Astrocyte of the hippocampus (primary cell): Measurements from ENCODE around the gene SCAMP5.

ENCODE experiments used
- DNase-seq: peaks from one replicate; pipeline ENCODE4 v3.0.0; 2011; ENCODE audit warnings: low read depth, low spot score

The SCAMP5 gene

DNA sequence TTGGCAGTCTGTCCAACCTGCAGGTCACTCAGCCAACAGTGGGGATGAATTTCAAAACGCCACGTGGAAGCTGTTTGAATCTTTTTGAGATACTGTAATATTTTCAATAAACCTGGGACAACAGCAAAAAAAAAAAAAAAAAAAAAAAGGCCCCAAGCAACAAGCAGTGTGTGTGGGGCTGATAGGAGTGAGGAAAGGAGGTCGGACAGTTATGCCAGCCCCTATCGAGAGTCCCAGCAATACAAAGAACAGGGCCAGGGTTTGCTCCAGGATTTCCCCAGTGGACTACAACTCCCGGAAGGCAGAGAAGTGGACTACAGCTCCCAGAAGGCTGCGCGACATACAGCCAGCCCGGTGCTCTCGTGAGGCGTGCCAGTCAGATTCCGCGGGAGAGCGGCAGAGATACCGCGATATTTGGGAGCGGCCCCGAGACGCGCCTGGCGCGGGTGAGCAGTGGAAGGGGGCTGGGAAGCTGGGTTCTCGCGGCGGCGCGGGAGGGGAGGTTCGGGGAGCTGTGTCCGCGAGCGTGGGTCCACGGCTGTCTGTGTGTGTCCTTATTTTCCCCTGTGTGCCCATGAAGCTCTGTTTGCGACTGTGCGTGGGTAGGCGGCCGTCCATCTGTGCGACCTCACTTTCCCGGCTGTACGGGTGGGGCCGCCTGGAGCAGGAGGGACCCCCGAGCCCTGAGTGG, 28.0 kb downstream of the SCAMP5 start, which contains the start of gene PPCDC:
Gene PPCDC (plus strand): TSS at position 410 of the 691 bp plus-strand sequence. CDS start 4,729 bp downstream, outside the sequence.
- peak; percentile 98 for DNase-seq

DNA sequence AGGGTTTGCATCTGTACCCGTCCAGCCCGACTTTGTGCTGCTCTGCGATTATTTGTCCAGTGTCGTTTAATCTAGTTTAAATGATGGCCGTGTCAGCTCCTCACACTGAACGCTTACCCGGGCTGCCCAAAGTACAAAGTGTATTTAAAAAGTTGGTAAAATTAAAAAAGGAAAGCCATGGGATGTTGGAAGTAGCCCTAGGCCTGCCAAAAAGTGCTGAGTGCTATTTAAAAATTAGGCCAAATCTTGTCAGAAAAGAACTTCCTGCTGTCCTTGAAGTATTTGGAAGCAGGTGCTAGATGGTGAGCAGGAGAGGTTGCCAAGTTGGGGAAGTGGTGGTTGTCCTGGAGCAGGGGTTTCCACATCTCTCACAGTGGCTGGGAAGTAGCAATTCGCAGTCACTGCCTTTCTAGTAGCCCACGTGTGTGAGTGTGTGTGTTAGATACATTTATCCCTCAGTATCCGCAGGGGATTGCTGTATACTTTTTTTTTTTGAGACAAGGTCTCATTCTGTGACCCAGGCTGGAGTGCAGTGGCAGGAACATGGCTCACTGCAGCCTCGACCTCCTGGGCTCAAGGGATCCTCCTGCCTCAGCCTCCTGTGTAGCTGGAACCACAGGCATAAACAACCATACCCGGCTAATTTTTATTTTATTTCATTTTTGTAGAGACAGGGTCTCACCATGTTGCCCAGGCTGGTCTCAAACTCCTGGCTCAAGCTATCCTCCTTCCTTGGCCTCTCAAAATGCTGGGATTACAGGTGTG, 28.7 kb downstream of the SCAMP5 start:
- peak; percentile 34 for DNase-seq

DNA sequence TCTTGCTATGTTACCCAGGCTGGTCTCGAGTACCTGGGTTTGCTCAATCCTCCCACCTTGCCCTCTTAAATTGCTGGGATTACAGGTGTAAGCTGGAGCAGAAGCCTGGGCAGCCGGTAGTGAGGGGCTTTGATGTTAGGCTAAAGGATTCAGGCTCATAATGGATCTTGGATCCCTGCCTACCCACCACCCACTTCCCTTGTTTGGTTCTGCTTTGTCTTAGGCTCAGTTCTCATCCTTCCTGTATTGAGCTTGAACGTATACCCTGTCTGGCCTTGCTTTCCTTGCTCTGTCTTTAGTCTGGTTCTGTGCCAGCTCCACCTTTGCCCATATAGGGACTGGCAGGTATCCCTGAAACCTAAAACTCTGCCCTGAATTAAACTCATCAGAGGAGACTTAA, 29.7 kb downstream of the SCAMP5 start:
- DNase-seq = no peak

DNA sequence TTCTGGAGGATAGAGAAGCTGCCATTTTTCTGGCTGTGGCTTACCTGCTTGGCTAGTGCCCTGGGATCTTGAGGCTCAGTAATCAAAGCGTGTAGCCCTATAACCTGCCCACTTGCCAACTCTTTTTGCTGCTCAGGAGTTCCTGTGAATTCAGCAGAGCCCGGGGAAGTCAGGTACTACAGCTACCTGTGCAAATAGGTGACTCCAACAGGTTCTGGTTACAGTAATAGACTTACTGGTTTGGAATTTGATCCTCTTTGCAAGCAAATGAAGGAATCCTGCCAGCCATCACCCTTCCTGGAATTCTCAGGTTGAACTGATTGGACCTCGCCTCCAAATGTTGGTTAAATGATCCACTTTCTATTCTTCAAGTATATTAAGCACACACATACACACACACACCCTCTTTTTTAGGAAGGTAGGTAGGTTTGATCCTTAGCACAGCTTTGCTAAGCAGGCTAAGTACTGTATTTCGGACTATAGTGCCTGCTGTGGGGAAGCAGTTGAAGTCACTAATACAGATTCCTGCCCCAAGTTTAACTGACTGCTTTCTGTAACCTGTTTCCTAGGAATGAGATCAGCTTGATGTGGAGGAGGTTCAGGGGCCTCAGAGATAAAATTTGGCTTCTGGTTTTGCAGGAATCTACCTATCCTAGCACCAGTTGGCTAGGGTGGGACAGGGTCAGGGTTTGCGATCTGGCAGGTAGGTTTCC, 30.3 kb downstream of the SCAMP5 start:
- no peak for DNase-seq

DNA sequence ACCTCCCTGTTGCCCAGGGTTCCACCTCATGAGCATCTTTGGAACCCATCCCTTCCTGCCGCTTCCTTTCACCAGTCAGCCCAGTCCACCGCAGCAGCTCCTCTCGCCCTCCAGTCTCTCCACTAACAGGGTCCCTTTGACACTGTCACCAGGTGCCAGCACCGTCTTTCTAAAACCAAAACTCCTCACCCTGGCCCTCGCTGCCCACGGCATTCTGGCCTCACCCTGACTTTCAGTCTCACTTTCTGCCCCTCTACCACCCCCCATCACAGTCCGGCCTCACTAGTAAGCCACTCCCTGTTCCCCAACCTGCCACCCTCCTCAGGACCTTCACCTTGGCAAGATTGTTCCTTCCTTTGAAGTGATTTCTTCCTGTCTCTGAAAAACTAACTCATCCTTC, 32.2 kb downstream of the SCAMP5 start:
- no peak for DNase-seq

DNA sequence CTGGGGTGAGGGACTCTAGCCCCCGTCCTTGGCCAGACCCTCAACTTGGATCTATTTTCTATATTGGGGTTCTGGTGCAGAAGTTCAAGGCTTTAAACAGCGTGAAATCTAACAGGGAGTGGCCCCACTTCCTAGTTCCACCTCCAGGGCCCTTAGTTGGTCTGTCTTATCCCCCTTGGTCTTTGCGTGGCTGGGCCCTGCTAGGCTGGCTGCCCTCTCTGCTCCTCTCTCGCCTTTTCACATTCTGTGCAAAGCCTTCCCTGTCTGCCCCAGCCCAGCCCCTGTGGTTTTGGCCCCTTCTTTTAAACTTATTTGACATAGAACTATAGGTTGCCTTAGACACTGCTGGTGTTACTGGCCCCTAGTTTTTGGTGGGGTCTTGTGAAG, 33.6 kb downstream of the SCAMP5 start:
- no peak for DNase-seq

DNA sequence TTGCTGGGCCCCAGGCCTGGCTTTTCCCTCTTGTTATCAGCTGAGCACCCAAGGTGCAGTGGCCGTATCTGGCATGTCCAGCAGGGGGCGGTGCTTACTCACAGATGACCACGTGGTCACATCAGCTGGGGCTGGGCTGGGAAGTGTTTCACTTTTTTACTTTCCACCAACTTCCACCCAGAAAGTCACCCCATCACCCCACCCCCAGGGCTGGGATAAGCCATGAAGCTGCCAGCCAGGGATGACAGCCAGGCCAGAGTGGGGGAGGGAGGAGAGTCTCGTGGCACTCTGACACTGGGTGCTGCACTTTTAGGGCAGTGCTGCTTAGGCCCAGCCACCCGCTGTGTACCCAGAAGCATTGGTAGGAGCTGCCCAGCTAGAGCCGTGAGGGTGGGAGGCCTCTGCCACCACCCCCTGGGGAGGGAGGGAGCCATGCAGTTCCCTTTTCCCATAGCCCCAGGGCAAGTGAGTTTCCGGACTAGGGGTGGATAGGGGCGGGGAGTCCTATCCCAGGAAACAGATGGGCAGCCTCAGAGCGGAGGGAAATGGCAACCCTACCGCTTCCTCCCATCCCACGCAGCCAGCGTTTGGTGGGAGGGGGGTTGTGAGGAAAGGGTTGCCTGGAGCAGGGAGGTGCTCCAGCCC, 34.1 kb downstream of the SCAMP5 start:
- DNase-seq = peak; percentile 92

DNA sequence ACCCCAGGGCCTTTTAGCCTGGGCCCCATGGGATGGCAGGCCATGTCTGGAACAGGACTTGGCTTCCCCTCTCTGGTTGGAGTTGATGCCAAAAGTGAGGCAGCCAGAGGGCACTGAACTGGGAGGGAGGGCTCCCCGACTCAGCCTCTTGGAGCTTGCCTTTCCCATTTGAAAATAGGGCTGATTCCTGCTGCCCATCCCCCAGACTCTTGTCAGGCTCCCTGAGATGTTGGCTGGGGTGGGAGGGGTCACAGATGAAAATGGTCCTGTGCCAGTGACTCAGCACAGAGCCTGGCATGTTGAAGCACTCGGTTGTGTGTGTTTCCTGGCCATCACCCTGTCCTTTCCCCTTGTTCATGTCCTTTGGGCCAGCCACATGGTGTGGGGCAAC, 34.7 kb downstream of the SCAMP5 start:
- DNase-seq = no peak

DNA sequence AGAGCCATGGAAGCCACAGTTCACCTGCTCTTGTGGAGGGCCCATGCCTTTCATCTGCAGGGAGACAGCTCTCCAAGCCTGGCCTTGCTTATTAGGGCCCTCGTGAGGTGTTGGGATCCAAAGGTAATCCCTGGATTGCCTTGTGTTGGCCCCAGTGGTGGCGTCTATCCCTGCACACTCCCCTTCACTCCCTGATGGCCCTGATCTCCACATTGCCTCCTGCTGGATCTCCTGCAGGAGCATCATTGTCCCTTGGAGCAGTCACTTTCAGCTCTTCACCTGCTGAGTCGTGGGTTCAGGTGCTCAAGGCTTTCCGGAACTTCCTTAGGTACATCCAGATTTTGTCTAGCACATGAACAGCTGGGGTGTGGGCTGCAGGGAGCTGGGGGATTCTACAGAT, 35.1 kb downstream of the SCAMP5 start:
- no peak for DNase-seq

DNA sequence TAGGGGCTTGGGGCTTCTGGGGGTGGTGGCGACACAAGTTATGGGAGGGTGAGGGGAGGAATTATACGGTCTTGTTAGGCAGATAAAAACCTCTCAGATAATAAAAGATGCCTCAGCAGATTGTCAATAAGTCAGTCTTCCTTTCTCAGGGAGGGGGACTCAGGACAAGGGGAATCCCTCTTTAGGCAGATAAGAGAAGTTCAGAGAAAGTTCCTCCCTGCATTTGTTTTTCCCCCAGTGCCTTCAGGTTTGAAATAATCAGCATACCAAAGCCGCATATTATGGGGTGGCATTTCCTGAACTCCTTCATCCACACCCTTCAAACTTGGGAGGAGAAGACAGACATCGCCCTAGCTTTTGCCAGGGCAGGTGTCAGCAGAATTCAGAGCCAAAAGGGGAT, 36.5 kb downstream of the SCAMP5 start:
- no peak for DNase-seq

DNA sequence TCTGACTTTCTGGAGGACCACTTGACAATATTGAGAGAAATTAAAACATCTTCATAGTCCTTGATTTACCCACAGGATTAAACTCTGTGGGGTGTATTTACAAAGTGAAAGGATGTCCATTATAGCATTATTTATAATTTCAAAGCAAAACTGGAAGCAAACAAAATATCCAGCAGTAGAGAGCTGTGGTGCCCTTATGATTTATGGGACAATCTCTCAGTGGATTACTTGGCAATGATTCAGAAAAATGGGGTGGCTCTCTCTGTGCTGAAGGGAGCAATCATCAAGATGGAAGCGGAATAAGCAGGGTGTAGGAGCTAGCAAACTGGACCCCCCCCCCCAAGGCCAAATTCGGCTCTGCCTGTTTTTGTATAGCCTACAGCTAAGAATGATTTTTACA, 37.0 kb downstream of the SCAMP5 start:
- DNase-seq = no peak

DNA sequence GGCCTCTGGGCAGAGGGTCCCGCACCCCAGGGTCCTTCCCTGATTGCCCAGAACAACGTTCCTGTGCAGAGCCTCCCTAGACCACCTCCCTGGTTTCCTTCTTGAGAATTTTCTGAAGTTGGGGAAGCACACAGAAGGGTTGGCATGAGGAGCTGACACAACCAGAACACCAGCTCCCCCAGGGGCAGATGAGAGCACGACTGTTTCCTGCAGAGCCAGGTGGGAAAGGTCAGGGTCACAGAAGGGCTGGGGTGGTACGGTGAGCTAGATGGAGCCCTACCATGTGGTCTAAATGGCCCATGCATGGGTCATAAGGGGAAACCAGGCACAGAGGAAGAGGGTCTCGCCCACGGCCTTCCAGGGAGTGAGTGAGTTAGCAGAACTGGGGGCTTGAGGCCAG, 38.4 kb downstream of the SCAMP5 start:
- no peak for DNase-seq

DNA sequence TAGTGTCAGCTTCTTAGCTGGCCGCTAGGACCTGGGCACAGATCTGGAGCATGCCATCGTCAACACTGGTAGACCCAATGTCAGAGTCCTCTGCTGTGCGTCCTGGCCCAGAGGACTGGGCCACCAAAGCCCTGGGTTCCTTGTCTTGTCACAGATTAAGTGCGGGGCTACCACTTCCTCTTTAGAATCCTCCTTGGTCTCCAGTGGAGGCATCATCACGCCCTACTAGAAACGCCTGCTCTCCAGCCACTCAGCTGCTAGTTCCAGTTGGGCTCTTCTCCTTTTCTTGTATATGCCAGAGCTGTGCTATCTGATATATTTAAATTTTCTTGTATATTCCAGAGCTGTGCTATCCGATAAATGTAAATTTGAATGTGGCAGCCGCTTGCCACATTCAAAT, 39.3 kb downstream of the SCAMP5 start:
- no peak for DNase-seq

DNA sequence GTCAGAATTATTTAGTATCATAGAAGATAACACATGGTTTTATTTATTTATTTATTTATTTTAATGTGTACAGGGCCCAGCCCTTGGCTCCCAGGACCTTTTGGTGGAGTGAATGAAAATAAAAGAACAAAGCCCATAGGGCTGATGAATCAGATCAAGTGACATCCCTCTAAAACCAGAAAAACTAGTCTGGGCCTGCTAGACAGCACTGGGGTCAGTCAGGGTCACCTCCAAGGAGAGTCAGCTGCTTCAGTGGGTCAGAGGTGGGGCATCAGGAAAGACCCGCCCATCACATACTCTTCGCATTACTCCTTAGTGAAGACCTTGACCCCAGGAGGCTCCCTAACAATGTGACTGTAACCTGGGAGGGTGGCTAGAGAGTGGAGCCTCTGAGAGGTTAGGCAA, 40.9 kb downstream of the SCAMP5 start:
- DNase-seq = no peak

DNA sequence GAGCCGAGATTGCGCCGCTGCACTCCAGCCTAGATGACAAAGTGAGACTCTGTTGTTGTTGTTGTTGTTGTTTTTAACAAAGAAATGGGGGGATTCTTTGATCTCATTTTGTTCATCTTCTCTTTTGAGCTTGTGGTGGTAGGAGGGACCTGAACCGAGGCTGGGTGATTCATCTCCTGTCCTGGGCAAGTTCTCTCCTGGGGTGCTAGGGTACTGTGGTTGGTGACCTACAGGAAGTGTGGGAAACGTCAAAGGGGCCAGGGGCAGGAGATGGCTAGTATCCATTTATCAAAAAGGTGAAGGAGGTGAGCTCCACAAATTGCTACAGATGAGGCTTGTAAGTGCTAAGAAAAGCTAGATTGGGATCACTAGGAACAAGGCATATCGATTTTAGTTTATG, 42.3 kb downstream of the SCAMP5 start:
- no peak for DNase-seq

DNA sequence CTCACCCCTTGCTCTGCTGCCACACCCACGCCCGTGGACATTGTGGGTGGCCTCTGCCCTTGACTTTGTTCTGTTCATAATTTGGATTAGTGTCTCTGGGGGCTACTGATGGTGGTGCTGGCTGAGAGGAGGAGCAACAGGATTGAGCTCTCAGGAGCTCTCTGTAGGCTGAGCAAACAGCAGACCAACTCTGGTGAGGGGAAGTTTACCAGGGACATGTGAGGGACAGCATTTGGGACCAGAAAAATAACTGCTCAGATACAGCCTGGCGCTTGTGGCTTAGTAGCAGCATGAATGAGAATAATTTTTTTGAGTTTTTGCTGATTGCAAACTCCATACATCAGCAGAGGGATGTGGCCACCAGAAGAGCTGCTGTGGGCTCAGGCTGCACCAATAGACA, 42.9 kb downstream of the SCAMP5 start:
- DNase-seq = no peak

DNA sequence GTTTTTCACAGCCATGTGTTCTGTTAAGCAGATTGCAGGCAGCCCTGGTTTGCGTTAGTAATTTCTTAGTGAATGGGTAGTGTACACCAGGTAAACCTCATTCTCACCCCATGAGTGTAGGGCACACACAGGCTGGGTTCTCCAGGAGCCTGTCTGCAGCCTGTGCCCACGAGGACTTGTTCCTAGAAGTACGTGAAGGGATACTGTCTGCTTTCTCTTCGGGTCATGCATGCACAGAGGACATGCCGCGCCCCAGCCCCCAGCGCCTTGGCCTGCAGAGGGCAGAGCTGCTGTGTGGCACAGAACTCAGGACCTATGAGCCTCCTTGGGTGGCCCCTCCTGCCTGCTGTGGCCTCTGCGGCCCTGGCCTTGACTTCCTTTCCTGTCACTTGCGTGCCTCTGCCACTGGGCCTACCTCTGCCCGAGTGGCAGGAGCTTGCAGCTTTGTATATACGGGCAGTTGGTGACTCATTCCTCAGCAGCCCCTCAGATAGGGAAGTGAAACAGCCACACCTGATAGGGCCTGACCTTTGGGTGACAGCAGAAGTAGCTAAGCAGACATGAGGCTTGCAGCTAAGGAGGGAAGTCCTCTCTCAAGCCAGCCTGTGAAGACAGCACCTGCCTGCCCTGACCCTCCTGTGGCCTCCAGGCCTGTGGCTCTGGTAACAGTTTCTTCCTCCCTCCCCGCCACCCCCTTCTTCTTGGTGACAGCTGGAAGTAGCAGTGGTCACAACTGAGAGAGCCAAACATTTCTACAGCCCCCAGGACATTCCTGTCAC, 47.6 kb downstream of the SCAMP5 start:
- peak; percentile 42 for DNase-seq

DNA sequence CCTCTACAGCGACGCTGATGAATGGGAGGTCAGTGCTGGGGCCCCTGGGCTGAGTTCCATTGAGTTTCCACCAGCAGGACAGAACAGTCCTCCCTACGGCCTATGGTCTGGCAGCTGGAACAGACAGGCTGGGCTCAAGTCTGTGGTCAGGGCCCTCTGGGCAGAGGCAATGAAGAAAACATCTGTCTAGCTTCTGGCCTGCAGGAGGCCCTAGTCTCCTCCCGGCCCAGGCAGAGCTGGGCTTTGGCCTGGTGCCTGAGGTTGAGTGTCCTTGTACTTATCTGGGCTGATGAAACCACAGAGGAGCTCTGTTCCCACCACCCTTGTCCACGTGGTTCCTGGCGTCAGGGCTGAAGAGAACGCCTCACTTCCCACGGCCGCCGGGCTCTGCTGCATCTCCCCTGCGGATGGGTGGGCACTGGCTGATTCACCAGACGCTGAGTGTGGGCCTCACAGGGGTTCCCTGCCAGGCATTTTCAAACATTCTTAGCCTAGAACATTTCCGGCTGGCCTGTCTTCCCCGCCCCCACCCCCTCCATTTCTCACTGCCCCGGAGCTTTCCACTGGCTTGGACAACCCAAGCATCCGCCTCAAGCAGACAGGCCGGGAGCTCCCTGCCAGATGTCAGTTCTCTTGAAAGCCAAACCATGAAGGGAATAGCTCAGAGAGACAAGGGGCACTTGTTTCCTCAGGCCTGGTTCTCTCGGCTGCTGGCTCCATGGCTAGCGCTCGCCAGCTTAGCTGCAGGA, 48.3 kb downstream of the SCAMP5 start:
- peak; percentile 97 for DNase-seq

DNA sequence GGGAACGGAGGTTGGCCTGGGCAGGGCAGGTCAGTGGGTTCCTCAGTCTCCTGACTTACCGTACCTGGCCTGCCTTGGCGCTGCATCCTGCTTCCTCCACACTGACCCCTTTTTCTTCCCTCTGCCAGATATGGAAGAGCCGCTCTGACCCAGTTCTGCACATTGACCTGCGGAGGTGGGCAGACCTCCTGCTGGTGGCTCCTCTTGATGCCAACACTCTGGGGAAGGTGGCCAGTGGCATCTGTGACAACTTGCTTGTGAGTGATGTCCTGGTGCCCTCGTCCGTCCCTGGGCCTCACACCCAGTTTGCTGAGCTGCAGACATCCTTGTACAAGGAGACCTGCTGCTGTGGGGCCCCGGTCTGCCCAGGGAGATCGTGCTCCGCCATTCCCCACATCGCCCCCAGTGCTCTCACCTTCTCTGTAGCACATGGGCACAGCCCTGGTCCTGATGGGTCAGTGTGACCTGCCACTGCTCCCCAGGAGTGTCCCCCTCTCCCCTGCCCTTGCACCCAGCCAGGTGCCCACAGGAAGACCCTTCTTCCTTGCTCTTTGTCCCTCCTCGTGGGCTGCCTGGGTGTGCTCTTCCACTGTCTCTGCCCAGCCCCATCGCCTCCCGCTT, 49.0 kb downstream of the SCAMP5 start:
- DNase-seq = no peak

DNA sequence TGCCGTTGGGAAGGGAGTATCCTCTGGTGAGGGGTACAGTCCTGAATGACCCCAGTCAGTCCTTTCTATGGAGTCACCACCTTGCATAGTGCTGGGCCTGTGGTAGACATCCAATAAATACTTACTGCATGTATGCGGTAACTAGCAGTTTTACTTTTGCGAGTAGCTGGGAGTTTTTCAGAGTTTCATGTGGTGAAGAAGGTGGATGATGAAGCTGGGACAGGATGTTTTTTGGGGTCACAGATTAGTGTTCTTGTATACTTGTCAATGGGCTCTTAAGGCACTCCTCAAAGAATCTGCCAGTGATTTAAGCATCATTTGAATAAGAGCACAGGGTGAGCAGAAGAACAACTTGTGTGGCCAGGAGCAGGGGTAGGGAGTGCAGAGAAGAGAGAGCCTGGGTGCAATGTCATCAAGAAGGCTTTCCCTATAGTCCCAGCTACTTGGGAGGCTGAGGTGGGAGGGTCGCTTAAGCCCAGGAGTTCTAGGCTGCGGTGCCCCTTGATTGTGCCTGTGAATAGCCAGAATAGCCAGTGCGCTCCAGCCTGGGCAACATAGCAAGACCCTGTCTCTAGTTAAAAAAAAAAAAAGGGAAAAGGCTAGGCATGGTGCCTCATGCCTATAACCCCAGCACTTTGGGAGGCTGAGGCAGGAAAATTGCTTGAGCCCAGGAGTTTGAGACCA, 50.1 kb downstream of the SCAMP5 start:
- DNase-seq = no peak
